HG03460 (cell line): Measurements from ENCODE around the gene OR2A2.
"Not testable (repeated sequence)": the region's sequence is repeated elsewhere in the genome, so short reads cannot be mapped to it uniquely, and the experiment has no call there.

Experiments
- ATAC-seq: cut with Tn5 transposase; IDR thresholded peaks from one replicate; pipeline ENCODE4 v1.9.1; 2021; ENCODE audit not compliant: unreplicated experiment

Gene OR2A2, protein sequence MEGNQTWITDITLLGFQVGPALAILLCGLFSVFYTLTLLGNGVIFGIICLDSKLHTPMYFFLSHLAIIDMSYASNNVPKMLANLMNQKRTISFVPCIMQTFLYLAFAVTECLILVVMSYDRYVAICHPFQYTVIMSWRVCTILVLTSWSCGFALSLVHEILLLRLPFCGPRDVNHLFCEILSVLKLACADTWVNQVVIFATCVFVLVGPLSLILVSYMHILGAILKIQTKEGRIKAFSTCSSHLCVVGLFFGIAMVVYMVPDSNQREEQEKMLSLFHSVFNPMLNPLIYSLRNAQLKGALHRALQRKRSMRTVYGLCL

DNA sequence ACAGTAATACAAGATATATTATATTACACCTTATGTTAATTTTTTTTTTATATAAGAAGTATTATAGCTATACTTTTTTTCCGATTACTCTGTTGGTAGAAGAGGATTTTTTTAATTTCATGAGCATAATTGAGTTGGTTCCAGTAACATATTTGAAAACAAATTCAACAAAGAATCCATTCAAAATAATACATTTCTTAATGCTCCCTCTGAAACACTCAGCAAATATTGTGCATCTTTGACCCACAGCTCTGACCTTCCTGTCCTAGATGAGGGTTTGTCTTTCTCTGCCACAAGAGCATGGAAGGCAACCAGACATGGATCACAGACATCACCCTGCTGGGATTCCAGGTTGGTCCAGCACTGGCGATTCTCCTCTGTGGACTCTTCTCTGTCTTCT, at the start of gene OR2A2:
TSS of gene OR2A2 (plus strand) at position 301 of the 400 bp plus-strand sequence. CDS start at position 301, 0 bp downstream.
- no peak for ATAC-seq

DNA sequence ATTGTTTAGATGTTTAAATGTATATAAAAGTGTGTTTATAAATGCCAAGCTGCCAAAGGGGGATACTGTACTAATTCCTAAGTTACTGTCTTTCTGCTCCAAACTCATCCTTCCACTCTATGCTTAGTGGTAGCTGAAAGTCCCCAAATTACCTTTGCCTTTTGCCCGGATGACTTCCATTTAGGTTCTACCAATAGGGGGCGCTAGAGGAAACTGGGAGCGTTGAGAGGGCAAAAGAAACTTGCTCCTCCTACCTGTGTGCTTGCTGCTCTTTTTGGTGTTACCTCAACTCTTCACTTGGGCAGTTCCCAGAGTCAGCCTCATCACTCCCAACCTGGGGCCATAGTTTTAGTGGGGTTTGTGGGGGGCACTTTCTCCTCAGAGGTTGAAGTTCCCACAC, 45.7 kb upstream of the OR2A2 start:
- ATAC-seq: no peak

DNA sequence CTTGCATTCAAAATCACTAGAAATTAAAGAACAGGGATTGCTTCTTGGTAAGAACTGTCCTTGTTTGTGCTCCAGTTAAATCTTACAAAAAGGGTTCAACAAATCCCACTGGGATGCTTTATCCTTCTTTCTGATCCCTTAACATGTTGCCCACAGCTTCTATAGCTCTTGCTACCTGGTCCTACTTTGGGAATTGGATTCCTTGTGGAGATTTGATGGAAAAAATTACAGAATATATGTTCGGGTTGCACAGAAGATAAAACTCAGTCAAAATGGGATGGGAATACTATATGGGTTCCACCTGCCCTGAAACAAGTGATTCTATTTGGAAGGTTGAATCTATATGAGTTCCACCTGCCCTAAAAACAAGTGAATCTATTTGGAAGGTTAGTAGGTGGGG, 39.9 kb upstream of the OR2A2 start, which contains the start of gene OR2A25:
TSS of gene OR2A25 (plus strand) at position 301 of the 400 bp plus-strand sequence. CDS start 4,409 bp downstream, outside the sequence.
- no peak for ATAC-seq

DNA sequence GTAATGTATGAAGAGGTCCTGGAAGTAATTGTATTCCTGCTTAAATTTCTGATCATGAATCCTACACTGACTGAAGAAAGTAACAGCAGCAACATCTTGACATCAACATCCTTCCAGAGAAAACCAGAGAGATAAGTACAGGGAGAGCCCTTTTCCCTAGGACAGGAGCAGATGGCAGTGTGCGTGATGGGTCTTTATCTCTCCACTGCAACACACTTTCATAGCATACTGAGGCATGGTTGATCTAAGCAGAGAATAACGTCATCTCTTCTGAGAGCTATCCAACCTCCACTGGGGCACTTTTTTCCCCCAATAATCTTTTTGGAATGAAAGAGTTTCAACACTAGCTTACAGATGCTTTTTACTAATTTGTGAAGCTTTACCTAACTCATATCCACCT, 39.4 kb upstream of the OR2A2 start:
- ATAC-seq: no peak

DNA sequence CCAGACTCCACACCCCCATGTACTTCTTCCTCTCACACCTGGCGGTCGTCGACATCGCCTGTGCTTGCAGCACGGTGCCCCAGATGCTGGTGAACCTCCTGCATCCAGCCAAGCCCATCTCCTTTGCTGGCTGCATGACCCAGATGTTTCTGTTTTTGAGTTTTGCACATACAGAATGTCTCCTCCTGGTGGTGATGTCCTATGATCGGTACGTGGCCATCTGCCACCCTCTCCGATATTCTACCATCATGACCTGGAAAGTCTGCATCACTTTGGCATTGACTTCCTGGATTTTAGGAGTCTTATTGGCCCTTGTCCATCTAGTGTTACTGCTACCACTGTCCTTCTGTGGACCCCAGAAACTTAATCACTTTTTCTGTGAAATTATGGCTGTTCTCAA, 35.0 kb upstream of the OR2A2 start:
- no peak for ATAC-seq

DNA sequence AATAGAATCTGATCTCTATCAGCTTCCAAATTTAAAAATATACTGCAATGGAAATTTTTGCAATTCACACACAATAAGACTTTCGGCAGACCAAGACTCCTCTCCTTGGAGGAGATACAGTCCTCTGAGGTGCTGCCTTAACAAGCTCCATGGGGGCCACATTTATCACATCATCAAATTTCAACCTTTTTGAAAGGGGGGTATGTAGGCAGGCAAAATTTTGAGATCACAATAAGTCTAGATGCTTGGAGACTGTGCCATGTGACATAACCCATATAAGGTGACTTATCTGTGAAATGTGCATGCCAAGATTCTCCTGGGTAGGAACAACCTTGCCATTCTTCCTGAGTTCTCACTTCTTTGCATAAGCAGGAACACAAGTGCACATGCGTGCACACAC, 23.4 kb upstream of the OR2A2 start, which contains the start of gene OR2A12:
TSS of gene OR2A12 (plus strand) at position 301 of the 400 bp plus-strand sequence. CDS start 8,830 bp downstream, outside the sequence.
- no peak for ATAC-seq

DNA sequence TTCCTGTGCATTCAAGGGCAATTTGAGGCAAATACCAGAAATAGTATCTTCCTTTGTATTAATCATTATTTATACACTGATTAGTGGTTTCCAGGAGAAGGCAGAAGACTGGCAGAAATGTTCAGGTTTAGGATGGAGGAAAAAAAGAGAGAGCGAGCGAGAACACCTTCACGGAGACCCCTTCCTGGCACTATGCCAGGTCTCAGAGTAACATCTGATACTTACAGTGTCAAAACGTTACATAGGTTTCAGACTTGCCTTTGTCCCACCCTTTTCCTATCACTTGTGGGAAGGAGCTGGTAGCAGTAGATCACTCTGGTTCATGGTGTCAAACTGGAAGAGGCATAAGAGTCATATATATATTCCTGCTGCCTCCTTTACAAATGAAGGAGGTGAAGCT, 22.7 kb upstream of the OR2A2 start:
- ATAC-seq: no peak

DNA sequence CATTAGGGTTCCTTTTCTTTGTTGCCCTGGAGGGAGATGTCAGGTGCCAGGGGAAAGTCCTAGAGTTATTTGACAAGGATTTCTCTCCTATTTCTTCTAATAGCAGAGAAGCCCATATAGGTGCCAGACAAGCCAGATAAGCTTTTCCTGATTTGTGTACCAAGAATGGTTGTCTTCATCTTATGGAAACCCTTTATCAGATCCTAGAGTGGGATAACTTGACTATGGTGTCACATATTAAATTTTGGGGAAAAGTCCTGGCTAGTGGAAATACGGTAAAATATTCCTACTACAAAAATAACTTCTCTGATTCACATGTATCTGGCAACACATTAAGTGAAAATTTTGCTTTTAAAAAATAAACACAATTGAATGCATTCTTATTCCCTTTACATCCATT, 22.2 kb upstream of the OR2A2 start:
- no peak for ATAC-seq

DNA sequence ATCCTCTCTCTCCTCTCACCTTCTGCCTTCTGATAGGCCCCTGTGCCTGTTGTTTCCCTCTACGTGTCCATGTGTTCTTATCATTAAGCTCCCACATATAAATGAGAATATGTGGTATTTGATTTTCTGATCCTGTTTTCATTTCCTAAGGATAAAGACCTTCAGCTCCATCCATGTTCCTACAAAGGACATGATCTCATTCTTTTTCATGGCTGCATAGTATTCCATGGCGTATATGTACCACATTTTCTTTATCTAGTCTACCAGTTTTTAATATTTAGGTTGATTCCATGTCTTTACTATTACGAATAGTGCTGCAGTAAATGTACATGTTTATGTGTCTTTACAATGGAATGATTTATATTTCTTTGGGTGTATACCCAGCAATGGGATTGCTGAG, 18.7 kb upstream of the OR2A2 start:
- no peak for ATAC-seq

DNA sequence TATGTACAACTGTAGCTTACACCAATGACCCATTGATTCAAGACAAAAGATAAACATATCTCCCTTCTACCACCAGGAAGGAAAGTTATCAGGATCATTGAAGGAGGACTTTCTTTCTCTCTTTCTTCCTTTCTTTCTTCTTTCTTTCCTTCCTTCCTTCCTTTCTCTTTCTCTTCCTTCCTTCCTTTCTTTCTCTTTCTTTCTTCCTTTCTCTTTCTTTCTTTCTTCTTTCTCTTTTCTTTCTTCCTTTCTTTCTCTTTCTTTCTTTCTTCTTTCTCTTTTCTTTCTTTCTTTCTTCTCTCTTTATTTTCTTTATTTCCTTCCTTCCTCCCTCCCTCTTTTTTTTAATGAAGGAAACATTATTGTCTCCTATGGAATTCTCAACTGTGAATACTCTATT, 10.6 kb upstream of the OR2A2 start:
- no peak for ATAC-seq

DNA sequence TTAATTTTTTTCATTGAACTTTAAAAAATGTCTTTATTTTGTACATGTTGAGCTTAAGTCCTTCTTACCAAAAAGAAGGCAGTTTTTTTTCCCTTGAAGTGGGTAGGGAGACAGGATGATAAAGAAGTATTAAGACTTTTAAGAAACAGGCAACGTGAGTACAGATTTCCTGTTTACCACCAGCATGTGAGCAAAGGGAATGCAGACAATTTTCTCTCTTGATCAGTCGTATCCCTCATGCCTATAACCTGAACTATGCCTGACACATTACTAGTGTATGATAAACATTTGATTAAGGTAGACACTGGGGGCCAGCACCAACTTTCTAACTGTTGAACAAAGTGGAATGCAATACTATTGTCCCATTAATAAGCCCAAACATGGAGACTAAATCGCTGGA, 8.8 kb upstream of the OR2A2 start:
- ATAC-seq: no peak

DNA sequence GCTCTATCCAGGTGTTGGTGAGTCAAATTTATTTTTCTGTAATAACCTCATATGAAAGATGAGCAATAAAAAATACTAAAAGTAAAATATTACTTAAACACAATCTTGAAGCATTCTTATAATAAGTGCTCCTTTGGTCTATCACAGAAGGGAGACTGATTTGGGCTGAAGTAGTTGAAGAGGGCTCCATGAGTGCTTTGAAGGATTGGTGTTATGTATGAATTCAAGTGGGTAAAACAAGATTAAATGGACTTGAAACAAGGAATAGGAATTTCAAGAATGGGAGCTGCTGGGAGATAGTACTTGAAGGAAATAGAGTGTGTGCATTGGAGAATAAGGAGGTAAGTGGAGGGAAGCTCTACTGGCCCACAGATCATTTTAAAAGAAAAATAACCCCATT, 7.3 kb upstream of the OR2A2 start:
- ATAC-seq: no peak

DNA sequence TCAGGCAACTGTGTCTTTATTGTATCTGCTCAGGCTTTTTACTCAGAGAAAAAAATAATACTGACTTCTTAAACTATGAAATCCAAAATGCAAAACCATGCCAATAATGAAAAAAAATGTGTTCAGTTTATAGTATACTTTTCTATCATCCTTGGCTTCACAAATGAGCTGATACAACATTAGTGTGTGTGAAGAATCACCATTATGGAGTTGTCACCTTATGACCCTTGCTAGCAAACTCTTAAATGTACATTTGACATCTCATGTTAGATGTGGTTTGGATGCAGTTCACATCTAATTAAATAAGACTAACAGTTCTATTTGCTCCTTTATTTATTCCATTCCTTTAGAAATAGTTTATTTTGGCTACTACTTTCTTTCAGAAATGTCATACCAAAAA, 4.2 kb upstream of the OR2A2 start:
- no peak for ATAC-seq

DNA sequence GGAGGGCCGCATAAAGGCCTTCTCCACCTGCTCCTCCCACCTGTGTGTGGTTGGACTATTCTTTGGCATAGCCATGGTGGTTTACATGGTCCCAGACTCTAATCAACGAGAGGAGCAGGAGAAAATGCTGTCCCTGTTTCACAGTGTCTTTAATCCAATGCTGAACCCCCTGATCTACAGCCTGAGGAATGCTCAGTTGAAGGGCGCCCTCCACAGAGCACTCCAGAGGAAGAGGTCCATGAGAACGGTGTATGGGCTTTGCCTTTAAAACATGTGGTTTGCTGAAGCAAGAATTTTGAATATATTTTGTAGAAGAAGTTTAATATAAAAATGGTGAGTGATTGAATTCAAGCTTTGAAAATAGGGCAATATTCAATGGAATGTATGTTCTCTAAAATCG, 889 bp downstream of the OR2A2 start:
- ATAC-seq: no peak

DNA sequence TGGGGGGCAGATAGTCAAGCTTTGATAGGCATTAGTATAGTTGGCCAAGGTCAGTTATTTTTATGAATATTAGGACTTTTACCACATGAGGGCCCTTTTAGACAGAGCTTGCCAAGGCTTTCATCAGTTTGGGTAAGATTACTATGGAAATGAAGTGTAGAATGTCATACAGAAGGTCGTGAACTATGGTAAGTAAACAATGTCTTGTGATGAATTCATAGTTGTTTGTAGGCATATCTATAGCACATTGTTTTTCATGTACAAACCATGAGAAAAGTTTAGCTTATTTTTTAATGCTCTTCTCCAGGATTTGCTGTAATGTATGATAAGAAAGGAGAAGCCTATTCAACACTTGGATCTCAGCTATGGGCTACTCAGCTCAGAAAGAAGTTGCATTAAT, 4.3 kb downstream of the OR2A2 start:
- no peak for ATAC-seq

DNA sequence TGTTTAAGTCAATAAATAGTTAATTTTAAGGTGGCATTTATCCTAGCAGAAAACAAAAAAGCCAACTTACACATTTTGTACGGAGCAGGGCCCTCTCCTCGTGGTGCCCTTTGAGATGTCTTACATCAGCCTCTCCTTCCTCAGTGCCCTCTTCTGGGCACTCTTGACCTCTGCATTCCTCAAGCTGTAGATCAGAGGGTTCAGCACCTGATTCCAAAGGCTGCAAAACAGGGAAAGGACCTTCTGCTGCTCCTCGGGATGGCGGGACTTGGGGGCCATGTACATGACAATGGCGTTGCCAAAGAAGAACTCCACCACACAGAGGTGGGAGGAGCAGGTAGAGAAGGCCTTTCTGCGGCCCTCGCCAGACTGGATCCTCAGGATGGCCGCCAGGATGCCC, 9.0 kb downstream of the OR2A2 start:
- no peak for ATAC-seq

DNA sequence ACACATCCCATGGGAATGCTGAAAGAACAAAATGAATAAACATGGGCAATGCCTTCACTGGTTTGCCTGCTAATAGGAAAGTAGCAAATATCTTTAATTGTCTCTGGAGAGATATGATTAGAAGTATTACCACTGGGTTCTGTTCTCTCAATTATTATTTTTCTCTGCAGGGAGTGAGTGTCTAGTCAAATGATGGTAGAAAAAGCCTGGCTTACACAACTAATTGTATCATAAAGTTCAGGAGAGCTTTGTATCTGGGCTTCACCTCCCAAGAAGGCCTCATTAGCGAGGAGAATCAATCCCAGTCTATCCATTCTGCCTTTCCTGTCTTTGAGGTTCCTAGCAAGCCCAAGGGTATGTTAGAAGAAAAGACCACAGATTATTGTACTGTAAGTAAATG, 13.5 kb downstream of the OR2A2 start, which contains the start of gene OR2A14:
TSS of gene OR2A14 (plus strand) at position 301 of the 400 bp plus-strand sequence. CDS start 5,937 bp downstream, outside the sequence.
- ATAC-seq: no peak

DNA sequence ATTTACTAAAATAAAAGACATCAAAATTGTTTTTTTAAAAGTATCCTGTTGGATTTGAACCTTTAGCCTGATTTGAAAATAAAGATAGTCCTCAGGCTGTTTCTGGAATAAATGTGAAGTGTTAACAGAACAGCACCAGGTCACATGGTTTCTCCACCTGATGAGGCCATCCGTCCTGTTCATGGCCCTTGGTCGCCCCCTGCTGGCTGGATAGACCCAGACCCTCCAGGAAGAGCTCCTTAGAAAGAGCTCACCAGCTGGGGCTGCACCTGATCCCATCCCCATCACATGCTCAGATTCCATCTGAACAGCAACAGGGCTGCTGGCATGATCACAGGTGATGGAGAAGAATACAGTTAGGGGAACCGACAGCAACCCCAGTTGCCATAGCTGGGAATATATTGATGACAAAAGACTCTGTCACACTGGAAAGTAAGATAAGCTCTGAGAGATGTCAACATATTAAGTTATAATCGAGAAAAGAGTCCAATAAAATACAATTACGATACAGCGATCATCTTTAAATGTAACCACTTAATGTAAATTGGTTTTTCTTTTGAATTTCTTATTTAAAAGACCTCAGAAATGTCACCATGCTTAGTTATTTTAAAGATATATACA, 18.4 kb downstream of the OR2A2 start:
- peak; percentile 100 for ATAC-seq

DNA sequence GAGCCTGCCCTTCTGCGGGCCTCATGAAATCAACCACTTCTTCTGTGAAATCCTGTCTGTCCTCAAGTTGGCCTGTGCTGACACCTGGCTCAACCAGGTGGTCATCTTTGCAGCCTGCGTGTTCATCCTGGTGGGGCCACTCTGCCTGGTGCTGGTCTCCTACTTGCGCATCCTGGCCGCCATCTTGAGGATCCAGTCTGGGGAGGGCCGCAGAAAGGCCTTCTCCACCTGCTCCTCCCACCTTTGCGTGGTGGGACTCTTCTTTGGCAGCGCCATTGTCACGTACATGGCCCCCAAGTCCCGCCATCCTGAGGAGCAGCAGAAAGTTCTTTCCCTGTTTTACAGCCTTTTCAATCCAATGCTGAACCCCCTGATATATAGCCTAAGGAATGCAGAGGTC, 20.2 kb downstream of the OR2A2 start:
- not testable (repeated sequence) for ATAC-seq

DNA sequence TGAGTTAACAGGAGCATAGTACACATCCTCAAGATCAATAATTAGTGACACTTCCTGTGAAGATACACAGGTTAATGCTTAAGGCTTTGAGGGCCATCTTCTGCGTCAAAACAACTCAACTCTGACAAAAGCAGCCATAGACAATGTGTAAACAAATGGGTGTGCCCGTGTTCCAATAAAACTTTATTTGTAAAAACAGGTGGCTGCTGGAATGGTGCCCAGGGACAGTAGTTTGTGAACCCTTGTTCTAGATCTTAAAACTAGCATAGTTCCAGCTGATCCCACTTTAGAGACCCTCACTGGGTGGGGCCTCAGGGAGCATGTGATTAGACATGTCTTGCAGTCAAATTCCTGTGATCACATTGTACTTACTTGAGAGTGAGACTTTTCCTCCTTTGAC, 21.3 kb downstream of the OR2A2 start:
- no peak for ATAC-seq

DNA sequence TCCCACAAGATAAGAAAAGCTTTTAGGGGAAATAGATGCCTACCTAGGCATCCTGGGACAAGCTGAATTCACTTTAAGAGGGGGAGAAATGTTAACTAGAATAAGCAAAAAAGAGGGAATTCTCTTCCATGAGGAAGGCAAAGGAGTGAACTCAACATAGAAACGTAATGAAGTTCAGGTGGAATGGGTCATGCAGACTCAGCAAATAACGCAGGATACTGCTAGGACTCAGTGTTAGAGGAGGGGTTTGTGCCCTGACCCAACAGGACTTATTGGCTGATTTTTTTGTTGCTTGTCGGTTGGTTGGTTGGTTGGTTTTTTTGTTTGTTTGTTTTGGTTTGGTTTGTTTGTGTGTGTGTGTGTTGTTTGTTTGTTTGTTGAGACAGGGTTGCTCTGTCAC, 22.9 kb downstream of the OR2A2 start:
- ATAC-seq: no peak

DNA sequence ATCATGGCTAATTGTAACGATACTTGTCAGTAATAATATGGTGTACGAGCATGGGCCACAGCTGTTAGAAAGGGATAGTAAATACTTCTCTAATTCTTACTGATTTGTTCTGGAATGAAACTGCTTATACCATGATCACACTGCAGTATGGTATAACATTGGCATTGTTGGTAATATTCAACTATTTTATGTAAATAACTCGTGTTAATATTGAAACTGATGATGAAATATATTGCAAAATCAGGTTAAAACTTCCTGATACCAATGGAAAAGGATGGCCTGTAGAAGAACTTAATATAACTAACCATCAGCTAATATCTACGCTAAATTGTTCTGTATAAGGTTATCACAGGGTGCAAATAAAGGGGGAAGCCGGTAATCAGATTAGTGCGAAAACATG, 23.9 kb downstream of the OR2A2 start:
- ATAC-seq: no peak
